HCT116 (cell line): ENCODE measurements around the gene GTF2IRD1.

ENCODE experiments used
- CTCF ChIP-seq, 3 experiments: fragments of 200-600 bp in 1 of 3; sonication (generic) in 1 of 3; IDR thresholded peaks in 2 of 3; conservative IDR thresholded peaks in 1 of 3; 2 replicates each; pipeline ENCODE4 v1.5.1; 2012 to 2017; ENCODE audit warnings: low read depth in 2 of 3, low read length in 2 of 3, antibody characterized with exemption in 1 of 3, borderline replicate concordance in 1 of 3, control low read depth in 1 of 3, mild to moderate bottlenecking in 1 of 3, mixed read lengths in 1 of 3, mixed run types in 1 of 3, moderate library complexity in 1 of 3; ENCODE audit not compliant: insufficient read depth in 1 of 3
- EZH2 ChIP-seq: fragments of 200-600 bp; sonication (generic); IDR thresholded peaks from 2 replicates; pipeline ENCODE4 v1.6.1; 2017; ENCODE audit warnings: antibody characterized with exemption, mixed run types
- POLR2A ChIP-seq: IDR thresholded peaks from 2 replicates; pipeline ENCODE4 v1.7.0; 2011; ENCODE audit warnings: borderline replicate concordance; ENCODE audit not compliant: insufficient read depth, insufficient read length; ENCODE audit errors: extremely low read depth
- POLR2AphosphoS5 ChIP-seq: IDR thresholded peaks from 2 replicates; pipeline ENCODE4 v1.6.1; 2011; ENCODE audit warnings: mild to moderate bottlenecking, low read depth, low read length, moderate library complexity

GRCh38 chr7:74498354-74498753 is 44.6 kb downstream of the GTF2IRD1 start:
- TF ChIP-seq POLR2A = no peak
- no peak for TF ChIP-seq POLR2AphosphoS5
- TF ChIP-seq CTCF (IDR thresholded peaks at IDR 0.05 in 2 of 3, conservative IDR thresholded peaks at IDR 0.05 in 1 of 3; ENCODE audit: borderline replicate concordance in 1 of 3, insufficient read depth in 1 of 3, low read depth in 2 of 3, low read length in 2 of 3) = no peak
- no peak for TF ChIP-seq EZH2
